ENCODE measurements around the gene NEK7.

NEK7 gene

GRCh38 chr1:198255784-198256183 lies 99.0 kb downstream of the NEK7 start:
- TF ChIP-seq CTCF (IDR thresholded peaks at IDR 0.05) (no peak), ZFX (IDR thresholded peaks at IDR 0.05; ENCODE audit: borderline replicate concordance) (no peak)
- no peak overlapping the region for H3K27ac ChIP-seq

GRCh38 chr1:198258491-198258890 lies 101.7 kb downstream of the NEK7 start:
- no peak overlapping the region for H3K27ac ChIP-seq
- no peak for TF ChIP-seq CTCF (IDR thresholded peaks at IDR 0.05)
- no peak for TF ChIP-seq ZFX (IDR thresholded peaks at IDR 0.05; ENCODE audit: borderline replicate concordance)

GRCh38 chr1:198259333-198260074 lies 102.7 kb downstream of the NEK7 start:
- no peak overlapping the region for H3K27ac ChIP-seq
- no peak for TF ChIP-seq ZFX (IDR thresholded peaks at IDR 0.05; ENCODE audit: borderline replicate concordance)
- no peak for TF ChIP-seq CTCF (IDR thresholded peaks at IDR 0.05)

- no peak overlapping the region for H3K27ac ChIP-seq
- TF ChIP-seq CTCF (IDR thresholded peaks at IDR 0.05), result no peak
- TF ChIP-seq ZFX (IDR thresholded peaks at IDR 0.05; ENCODE audit: borderline replicate concordance), result no peak
These were observed 105.1 kb downstream of the NEK7 start for GRCh38 chr1:198261886-198262285.

GRCh38 chr1:198263186-198263585 lies 106.4 kb downstream of the NEK7 start:
- no peak overlapping the region for H3K27ac ChIP-seq
- TF ChIP-seq ZFX (IDR thresholded peaks at IDR 0.05; ENCODE audit: borderline replicate concordance) (no peak), CTCF (IDR thresholded peaks at IDR 0.05) (no peak)

GRCh38 chr1:198264282-198264681 lies 107.5 kb downstream of the NEK7 start:
- TF ChIP-seq ZFX (IDR thresholded peaks at IDR 0.05; ENCODE audit: borderline replicate concordance) (no peak), CTCF (IDR thresholded peaks at IDR 0.05) (no peak)
- H3K27ac ChIP-seq, result no peak overlapping the region

GRCh38 chr1:198265073-198265661 lies 108.4 kb downstream of the NEK7 start:
- TF ChIP-seq CTCF (IDR thresholded peaks at IDR 0.05) (no peak), ZFX (IDR thresholded peaks at IDR 0.05; ENCODE audit: borderline replicate concordance) (no peak)
- H3K27ac ChIP-seq, result no peak overlapping the region
